Panc1 (cell line): ENCODE results near the gene LRBA. TPM values are rescaled to one million over a fixed set of nuclear protein-coding genes. Genes with fewer than 3 reads are reported as not detected.

Experiments
- ATAC-seq: fragments of 200-7000 bp; cut with Tn5 transposase; 2 replicates; pipeline ENCODE4 v1.9.1; 2020; ENCODE audit warnings: mild to moderate bottlenecking, moderate library complexity
- BruUV-seq: library from RNA; stranded (reverse); fragments of 400-500 nt; replicated peaks from 2 replicates; lab custom pipeline; 2021; lab: Mats Ljungman, UMichigan
- CTCF ChIA-PET: fragments of 300-600 bp; sonication (Branson Sonifier 250); formaldehyde crosslinking; loops from one replicate; lab custom pipeline; 2022; ENCODE audit warnings: antibody characterized with exemption; lab: Charles Lee
- POLR2A ChIA-PET: fragments of 300-600 bp; sonication (Branson Sonifier 250); formaldehyde crosslinking; loops from one replicate; lab custom pipeline; 2022; ENCODE audit warnings: antibody characterized with exemption; lab: Charles Lee
- DNase-seq: peaks from one replicate; pipeline ENCODE4 v3.0.0-alpha.2; 2010; ENCODE audit warnings: low read depth, low spot score
- H3K27ac ChIP-seq: 2 replicates; pipeline ENCODE4 v1.5.1; 2011; ENCODE audit warnings: mild to moderate bottlenecking, low read length, inconsistent platforms
- H3K27me3 ChIP-seq: fragments of 200-500 bp; sonication (Bioruptor generic); 2 replicates; pipeline ENCODE4 v1.6.0; 2014; ENCODE audit warnings: low read length, inconsistent platforms; ENCODE audit not compliant: control insufficient read depth, insufficient read depth
- H3K36me3 ChIP-seq: fragments of 200-500 bp; sonication (Bioruptor generic); 2 replicates; pipeline ENCODE4 v1.5.1; 2014; ENCODE audit warnings: inconsistent platforms, mild to moderate bottlenecking, low read length, moderate library complexity; ENCODE audit not compliant: control insufficient read depth, insufficient read depth
- H3K4me1 ChIP-seq: 2 replicates; pipeline ENCODE4 v1.5.1; 2011; ENCODE audit warnings: inconsistent platforms, mild to moderate bottlenecking, low read length, moderate library complexity; ENCODE audit not compliant: control insufficient read depth, insufficient read depth
- H3K4me3 ChIP-seq, 2 experiments: 2 replicates each; pipeline ENCODE4 v1.5.1; 2011 to 2012; ENCODE audit warnings: low read depth in 2 of 2, low read length in 2 of 2, mild to moderate bottlenecking in 2 of 2, inconsistent platforms in 1 of 2, moderate library complexity in 1 of 2
- H3K9me3 ChIP-seq: fragments of 200-500 bp; sonication (Bioruptor generic); 2 replicates; pipeline ENCODE4 v1.5.1; 2014; ENCODE audit warnings: low read depth, mild to moderate bottlenecking, inconsistent platforms, low read length, moderate library complexity; ENCODE audit not compliant: control insufficient read depth, insufficient read depth
- CTCF ChIP-seq: fragments of 450-650 bp; IDR thresholded peaks from 2 replicates; pipeline ENCODE4 v1.5.1; 2017; ENCODE audit warnings: mild to moderate bottlenecking
- POLR2AphosphoS5 ChIP-seq: IDR thresholded peaks from 2 replicates; pipeline ENCODE4 v1.6.1; 2012; ENCODE audit warnings: mild to moderate bottlenecking, low read depth, low read length, moderate library complexity
- REST ChIP-seq, 2 experiments: IDR thresholded peaks; 2 replicates each; pipeline ENCODE4 v1.6.1; 2011 to 2012; ENCODE audit warnings: low read depth in 2 of 2, control low read depth in 1 of 2, low read length in 1 of 2, mild to moderate bottlenecking in 1 of 2, moderate library complexity in 1 of 2; ENCODE audit not compliant: insufficient read depth in 1 of 2
- SIN3A ChIP-seq: IDR thresholded peaks from 2 replicates; pipeline ENCODE4 v1.6.1; 2012; ENCODE audit warnings: low read depth, mild to moderate bottlenecking, low read length, moderate library complexity, borderline replicate concordance; ENCODE audit not compliant: insufficient read depth
- TCF7L2 ChIP-seq: IDR thresholded peaks from 2 replicates; pipeline ENCODE4 v1.6.1; 2011; ENCODE audit warnings: mild to moderate bottlenecking, low read depth, low read length, inconsistent platforms
- in situ Hi-C: cut with HindIII; loops from 2 replicates; pipeline ENCODE4 v1.10.0; 2016; ENCODE audit warnings: low sequenced_read_pairs, low pct_unique_long_range_greater_than_20kb
- intact Hi-C: fragments of 100-400 bp; cut with micrococcal nuclease; formaldehyde crosslinking; loops from one replicate; pipeline ENCODE4 v1.10.0; 2022; ENCODE audit not compliant: unreplicated experiment
- total RNA-seq: library from RNA; stranded (reverse); gene quantifications from one replicate; pipeline ENCODE4 v1.2.1, GENCODE V29; 2021; ENCODE audit not compliant: unreplicated experiment

Gene LRBA
- total RNA-seq, 1 experiment from 2014 or later, result 26.4 TPM

- BruUV-seq, result no TSS peak
Observed at GRCh38 chr4:150418757-150419410, 596.2 kb downstream of the LRBA start.

GRCh38 chr4:150415213-150415612 is 599.9 kb downstream of the LRBA start:
- intact Hi-C loops (no loop called here), in situ Hi-C loops (no loop called here)
- H3K36me3 ChIP-seq, result no peaks in the 10 kb centered on the region
- POLR2A ChIA-PET, result no interaction called here
- BruUV-seq, result no TSS peak
- no peaks in the 10 kb centered on the region for H3K4me1 ChIP-seq
- no peaks in the 10 kb centered on the region for H3K9me3 ChIP-seq
- DNase-seq (no peak), ATAC-seq (no peak)
- no peak overlapping the region for H3K4me3 ChIP-seq
- no peak overlapping the region for H3K27ac ChIP-seq
- TF ChIP-seq CTCF, result no peak
- no peak for TF ChIP-seq POLR2AphosphoS5
- TF ChIP-seq SIN3A, result no peak
- TF ChIP-seq TCF7L2, result no peak
- TF ChIP-seq REST (IDR thresholded peaks at IDR 0.05; ENCODE audit: insufficient read depth in 1 of 2, low read depth in 2 of 2, low read length in 1 of 2), result no peak
- CTCF ChIA-PET, result no interaction called here
- no peaks in the 10 kb centered on the region for H3K27me3 ChIP-seq

More at GRCh38 chr4:150418757-150419410, 596.2 kb downstream of the LRBA start:
- Histone ChIP-seq H3K27ac (no peak overlapping the region), H3K4me1 (no peaks in the 10 kb centered on the region), H3K9me3 (no peaks in the 10 kb centered on the region), H3K4me3 (no peak overlapping the region), H3K27me3 (no peaks in the 10 kb centered on the region), H3K36me3 (no peaks in the 10 kb centered on the region)
- TF ChIP-seq SIN3A (no peak), TCF7L2 (no peak), REST (IDR thresholded peaks at IDR 0.05; ENCODE audit: insufficient read depth in 1 of 2, low read depth in 2 of 2, low read length in 1 of 2) (no peak), CTCF (no peak), POLR2AphosphoS5 (no peak)
- DNase-seq (no peak), ATAC-seq (no peak)
- intact Hi-C loops, result no loop called here
- ChIA-PET POLR2A (no interaction called here), CTCF (no interaction called here)
- in situ Hi-C loops, result no loop called here
